H9 (cell line): ENCODE data around the gene PMP22. TPM values are rescaled to one million over a fixed set of nuclear protein-coding genes. Genes with fewer than 3 reads are reported as not detected.

ENCODE experiments used
- DNase-seq: peaks from one replicate; pipeline ENCODE4 v3.0.0-alpha.2; 2017
- H2AFZ ChIP-seq: one replicate; pipeline ENCODE4 v1.6.1; 2013; ENCODE audit warnings: mild to moderate bottlenecking, low read length, control low read depth, moderate library complexity
- H2AK5ac ChIP-seq: 2 replicates; pipeline ENCODE4 v1.6.1; 2013; ENCODE audit warnings: low read length, control low read depth, mixed read lengths; ENCODE audit not compliant: insufficient read length
- H2BK120ac ChIP-seq: one replicate; pipeline ENCODE4 v1.6.1; 2013; ENCODE audit warnings: low read depth, mild to moderate bottlenecking, low read length, control low read depth, inconsistent platforms; ENCODE audit not compliant: poor library complexity, severe bottlenecking
- H2BK12ac ChIP-seq: 2 replicates; pipeline ENCODE4 v1.6.1; 2013; ENCODE audit warnings: low read length, control low read depth, mixed read lengths, low read depth; ENCODE audit not compliant: insufficient read length
- H2BK15ac ChIP-seq: 2 replicates; pipeline ENCODE4 v1.6.1; 2013; ENCODE audit warnings: low read depth, low read length, control low read depth
- H2BK20ac ChIP-seq: one replicate; pipeline ENCODE4 v1.6.1; 2013; ENCODE audit warnings: low read depth, mild to moderate bottlenecking, low read length, control low read depth, inconsistent platforms; ENCODE audit not compliant: poor library complexity, severe bottlenecking
- H2BK5ac ChIP-seq: 2 replicates; pipeline ENCODE4 v1.6.1; 2013; ENCODE audit warnings: low read length, control low read depth, mixed read lengths; ENCODE audit not compliant: insufficient read length
- H3K14ac ChIP-seq: 2 replicates; pipeline ENCODE4 v1.6.1; 2013; ENCODE audit warnings: low read length, control low read depth; ENCODE audit not compliant: insufficient read depth
- H3K18ac ChIP-seq: 2 replicates; pipeline ENCODE4 v1.6.1; 2013; ENCODE audit warnings: low read depth, mild to moderate bottlenecking, mixed read lengths, low read length, control low read depth; ENCODE audit not compliant: insufficient read length
- H3K23ac ChIP-seq: 2 replicates; pipeline ENCODE4 v1.6.1; 2013; ENCODE audit warnings: low read length, control low read depth, mixed read lengths, low read depth; ENCODE audit not compliant: insufficient read length
- H3K23me2 ChIP-seq: 2 replicates; pipeline ENCODE4 v1.6.1; 2013; ENCODE audit warnings: low read depth, mild to moderate bottlenecking, mixed read lengths, low read length, control low read depth; ENCODE audit not compliant: insufficient read length, poor library complexity, severe bottlenecking
- H3K27ac ChIP-seq: 2 replicates; pipeline ENCODE4 v1.5.1; 2013; ENCODE audit warnings: low read length, control low read depth, mixed read lengths, low read depth; ENCODE audit not compliant: insufficient read length
- H3K27me3 ChIP-seq: 2 replicates; pipeline ENCODE4 v1.6.1; 2013; ENCODE audit warnings: low read length, control low read depth, inconsistent platforms; ENCODE audit not compliant: insufficient read depth
- H3K4ac ChIP-seq: 2 replicates; pipeline ENCODE4 v1.6.1; 2013; ENCODE audit warnings: low read depth, mild to moderate bottlenecking, control low read depth, inconsistent platforms, low read length, moderate library complexity
- H3K4me1 ChIP-seq: 2 replicates; pipeline ENCODE4 v1.6.1; 2013; ENCODE audit warnings: low read length, control low read depth, inconsistent platforms; ENCODE audit not compliant: insufficient read depth
- H3K4me2 ChIP-seq: 2 replicates; pipeline ENCODE4 v1.6.1; 2013; ENCODE audit warnings: low read length, control low read depth, mixed read lengths; ENCODE audit not compliant: insufficient read length, insufficient read depth
- H3K56ac ChIP-seq: 2 replicates; pipeline ENCODE4 v1.6.1; 2013; ENCODE audit warnings: low read depth, mild to moderate bottlenecking, mixed read lengths, low read length, control low read depth; ENCODE audit not compliant: insufficient read length
- H3K79me1 ChIP-seq: 2 replicates; pipeline ENCODE4 v1.6.1; 2013; ENCODE audit warnings: low read depth, mild to moderate bottlenecking, moderate library complexity, low read length, control low read depth, inconsistent platforms; ENCODE audit not compliant: insufficient read depth, poor library complexity, severe bottlenecking
- H3K79me2 ChIP-seq: 2 replicates; pipeline ENCODE4 v1.6.1; 2013; ENCODE audit warnings: low read length, control low read depth, inconsistent platforms; ENCODE audit not compliant: insufficient read depth
- H3K9ac ChIP-seq: 2 replicates; pipeline ENCODE4 v1.6.1; 2013; ENCODE audit warnings: low read length, control low read depth, mixed read lengths; ENCODE audit not compliant: insufficient read length; ENCODE audit errors: extremely low read depth
- H3K9me3 ChIP-seq: one replicate; pipeline ENCODE4 v1.6.1; 2013; ENCODE audit warnings: low read depth, low read length, inconsistent platforms; ENCODE audit not compliant: control insufficient read depth
- H3T11ph ChIP-seq: one replicate; pipeline ENCODE4 v1.6.1; 2013; ENCODE audit warnings: mild to moderate bottlenecking, low read length, control low read depth, inconsistent platforms
- H4K20me1 ChIP-seq: one replicate; pipeline ENCODE4 v1.6.1; 2013; ENCODE audit not compliant: control insufficient read depth, insufficient read length, insufficient read depth
- H4K5ac ChIP-seq: 2 replicates; pipeline ENCODE4 v1.6.1; 2013; ENCODE audit warnings: low read depth, mild to moderate bottlenecking, mixed read lengths, low read length, control low read depth; ENCODE audit not compliant: insufficient read length
- H4K8ac ChIP-seq: replicated peaks from 2 replicates; pipeline ENCODE4 v1.6.1; 2013; ENCODE audit warnings: low read length, control low read depth, mixed read lengths, low read depth; ENCODE audit not compliant: insufficient read length
- H4K91ac ChIP-seq: 2 replicates; pipeline ENCODE4 v1.6.1; 2013; ENCODE audit warnings: low read depth, mild to moderate bottlenecking, moderate library complexity, mixed read lengths, low read length, control low read depth; ENCODE audit not compliant: insufficient read length
- H3K27ac Mint-ChIP-seq, 3 experiments: 2 replicates in 2 of 3; 3 replicates in 1 of 3; pipeline ENCODE4 v1.8.0; 2020 to 2021; ENCODE audit warnings: mixed read lengths in 3 of 3, mild to moderate bottlenecking in 1 of 3, moderate library complexity in 1 of 3
- H3K27me3 Mint-ChIP-seq: 2 replicates; pipeline ENCODE4 v1.8.0; 2021; ENCODE audit warnings: low read depth, mild to moderate bottlenecking, moderate library complexity, mixed read lengths
- H3K36me3 Mint-ChIP-seq, 3 experiments: 2 replicates in 2 of 3; 3 replicates in 1 of 3; pipeline ENCODE4 v1.8.0; 2020 to 2021; ENCODE audit warnings: low read depth in 3 of 3, mixed read lengths in 3 of 3; ENCODE audit not compliant: insufficient read depth in 1 of 3
- H3K4me1 Mint-ChIP-seq, 2 experiments: 2 replicates each; pipeline ENCODE4 v1.8.0; 2020; ENCODE audit warnings: mixed read lengths in 2 of 2
- H3K4me3 Mint-ChIP-seq, 2 experiments: 2 replicates in 1 of 2; 3 replicates in 1 of 2; pipeline ENCODE4 v1.8.0; 2020 to 2021; ENCODE audit warnings: mild to moderate bottlenecking in 2 of 2, mixed read lengths in 2 of 2, moderate library complexity in 1 of 2
- H3K9me3 Mint-ChIP-seq, 2 experiments: 2 replicates in 1 of 2; 3 replicates in 1 of 2; pipeline ENCODE4 v1.8.0; 2020; ENCODE audit warnings: mild to moderate bottlenecking in 2 of 2, mixed read lengths in 2 of 2, moderate library complexity in 1 of 2
- CTCF ChIP-seq: fragments of 200-600 bp; sonication (generic); conservative IDR thresholded peaks from 3 replicates; pipeline ENCODE4 v1.8.0; 2021; ENCODE audit warnings: antibody characterized with exemption, mild to moderate bottlenecking
- WGBS: extraction: QIAGEN DNeasy Blood & Tissue Kit; methylation state at CpG from one replicate; pipeline ENCODE4 v1.1.7; 2013; ENCODE audit warnings: missing lambda C conversion rate, low lambda C conversion rate, mixed read lengths; ENCODE audit not compliant: insufficient read length; ENCODE audit errors: extremely low coverage; 5-methylcytosine and 5-hydroxymethylcytosine counted together
- total RNA-seq: library from RNA; stranded (reverse); gene quantifications from 2 replicates; pipeline ENCODE4 v1.2.1, GENCODE V29; 2021

Gene PMP22
- total RNA-seq, 1 experiment from 2014 or later, result 1.5 TPM

DNA sequence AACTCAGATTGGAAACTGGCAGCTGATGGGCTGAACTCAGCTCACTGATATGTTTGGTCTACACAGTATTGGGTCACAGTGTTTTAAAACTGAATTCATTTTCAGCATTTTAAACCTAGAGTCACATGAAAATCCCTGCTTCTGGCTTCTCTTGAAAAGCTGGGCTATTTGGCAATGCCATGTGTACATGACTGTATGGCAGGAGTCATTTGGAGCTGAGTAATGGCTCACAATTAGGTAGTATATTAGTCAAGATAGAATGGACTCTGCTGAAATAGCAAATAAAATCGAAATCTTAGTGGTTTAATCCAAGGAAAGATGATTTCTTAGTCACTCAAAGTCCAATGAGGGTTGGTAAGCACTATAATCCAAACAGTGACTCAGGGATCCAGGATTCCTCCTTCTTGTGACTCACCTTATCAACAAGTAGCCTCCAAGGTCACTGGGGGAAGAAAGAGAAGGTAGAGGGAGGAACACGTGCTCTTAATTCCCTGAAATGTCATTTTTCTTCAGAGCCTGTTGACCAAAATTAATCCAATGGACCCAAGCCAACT is 13.9 kb upstream of the PMP22 start:
- DNase-seq, result no peak
- H3K9me3 Mint-ChIP-seq, result peaks cover 9% of the 10 kb centered on the region in 2 experiments
- H2BK15ac ChIP-seq, result no peak overlapping the region
- H3K79me2 ChIP-seq, result no peaks in the 10 kb centered on the region
- H3K4ac ChIP-seq, result no peak overlapping the region
- H3K23me2 ChIP-seq, result no peaks in the 10 kb centered on the region
- H4K20me1 ChIP-seq, result no peaks in the 10 kb centered on the region
- no peaks in the 10 kb centered on the region; a peak in 2 of 7 replicates for H3K36me3 Mint-ChIP-seq
- H3T11ph ChIP-seq, result no peak overlapping the region
- H3K9ac ChIP-seq, result no peak overlapping the region
- H3K4me3 Mint-ChIP-seq, result no peak overlapping the region
- no peak overlapping the region for H2AFZ ChIP-seq
- no peak overlapping the region for H3K23ac ChIP-seq
- H4K5ac ChIP-seq, result no peak overlapping the region
- H3K79me1 ChIP-seq, result no peaks in the 10 kb centered on the region
- no peaks in the 10 kb centered on the region for H3K27me3 ChIP-seq
- peaks cover 15% of the 10 kb centered on the region for H3K27me3 Mint-ChIP-seq
- H3K18ac ChIP-seq, result no peak overlapping the region
- no peak overlapping the region for H2BK12ac ChIP-seq
- no peaks in the 10 kb centered on the region; the same call in none of the 2 replicates for H3K4me1 ChIP-seq
- whole genome bisulfite sequencing, result no CpG with 5 or more reads among the region's 2 CpGs
- no peak overlapping the region for H3K56ac ChIP-seq
- no peak overlapping the region for H3K14ac ChIP-seq
- no peak for TF ChIP-seq CTCF
- H3K27ac Mint-ChIP-seq, result no peak overlapping the region
- H3K4me2 ChIP-seq, result no peak overlapping the region
- H3K9me3 ChIP-seq, result no peaks in the 10 kb centered on the region
- no peak overlapping the region for H2BK20ac ChIP-seq
- no peak overlapping the region for H2BK5ac ChIP-seq
- no peak overlapping the region for H4K8ac ChIP-seq
- H2AK5ac ChIP-seq, result no peak overlapping the region
- H2BK120ac ChIP-seq, result no peak overlapping the region
- H3K27ac ChIP-seq, result no peak overlapping the region
- peaks cover 7 to 9% of the 10 kb centered on the region in 2 experiments for H3K4me1 Mint-ChIP-seq
- H4K91ac ChIP-seq, result no peak overlapping the region
